Large intestine (tissue), 3 donors: ENCODE measurements around the gene PRR32. TPM values are rescaled to one million over a fixed set of nuclear protein-coding genes. Genes with fewer than 3 reads are reported as not detected.

Experiments used
- DNase-seq, 2 donors: peaks; one replicate each; pipeline versions ENCODE4 v3.0.0 to v3.0.0-alpha.2; 2013
- H3K27ac ChIP-seq: one replicate; pipeline ENCODE4 v1.5.1; 2013; ENCODE audit warnings: low read length
- H3K27me3 ChIP-seq: 2 replicates; pipeline ENCODE4 v1.6.1; 2013; ENCODE audit warnings: low read length; ENCODE audit not compliant: control insufficient read depth, insufficient read depth
- H3K36me3 ChIP-seq: 2 replicates; pipeline ENCODE4 v1.6.1; 2013; ENCODE audit warnings: low read length; ENCODE audit not compliant: control insufficient read depth, insufficient read depth
- H3K4me1 ChIP-seq: one replicate; pipeline ENCODE4 v1.6.1; 2013; ENCODE audit warnings: low read length; ENCODE audit not compliant: control insufficient read depth, insufficient read depth
- H3K4me3 ChIP-seq: one replicate; pipeline ENCODE4 v1.5.1; 2013; ENCODE audit warnings: low read length
- H3K9me3 ChIP-seq: one replicate; pipeline ENCODE4 v1.6.1; 2013; ENCODE audit warnings: mild to moderate bottlenecking, low read depth, low read length, moderate library complexity; ENCODE audit not compliant: control insufficient read depth
- WGBS: methylation state at CpG from one replicate; pipeline ENCODE4 v1.1.5; 2013; ENCODE audit warnings: low lambda C conversion rate; ENCODE audit not compliant: insufficient coverage; 5-methylcytosine and 5-hydroxymethylcytosine counted together
- polyA plus RNA-seq: library from polyadenylated mRNA; unstranded; fragments of 120-200 nt; gene quantifications from one replicate; pipeline ENCODE4 v1.2.1, GENCODE V29; 2013

PRR32 gene
- polyA plus RNA-seq, 1 donor: 0.18 TPM

DNA sequence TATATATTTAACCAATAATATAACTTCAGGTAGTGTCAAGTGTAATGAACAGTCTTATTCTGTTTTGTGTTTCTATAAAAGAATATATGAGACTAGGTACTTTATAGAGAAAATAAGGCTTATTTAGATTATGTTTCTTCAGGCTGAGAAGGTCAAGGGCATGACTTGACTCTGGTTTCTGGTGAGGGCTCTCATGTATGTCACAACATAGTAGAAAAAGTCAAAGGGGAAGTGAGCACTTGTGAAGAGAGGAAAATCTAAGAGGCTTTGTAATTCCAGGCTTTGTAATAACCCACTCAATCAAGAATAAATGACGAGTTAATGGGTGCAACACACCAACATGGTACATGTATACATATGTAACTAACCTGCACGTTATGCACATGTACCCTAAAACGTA, 27.6 kb downstream of the PRR32 start:
- no peak for DNase-seq
- no peaks in the 10 kb centered on the region for H3K4me1 ChIP-seq
- WGBS: no CpG with 5 or more reads among the region's 3 CpGs
- no peaks in the 10 kb centered on the region for H3K27me3 ChIP-seq
- H3K36me3 ChIP-seq: no peaks in the 10 kb centered on the region
- H3K27ac ChIP-seq: no peak overlapping the region
- no peak overlapping the region for H3K4me3 ChIP-seq
- H3K9me3 ChIP-seq: no peaks in the 10 kb centered on the region

DNA sequence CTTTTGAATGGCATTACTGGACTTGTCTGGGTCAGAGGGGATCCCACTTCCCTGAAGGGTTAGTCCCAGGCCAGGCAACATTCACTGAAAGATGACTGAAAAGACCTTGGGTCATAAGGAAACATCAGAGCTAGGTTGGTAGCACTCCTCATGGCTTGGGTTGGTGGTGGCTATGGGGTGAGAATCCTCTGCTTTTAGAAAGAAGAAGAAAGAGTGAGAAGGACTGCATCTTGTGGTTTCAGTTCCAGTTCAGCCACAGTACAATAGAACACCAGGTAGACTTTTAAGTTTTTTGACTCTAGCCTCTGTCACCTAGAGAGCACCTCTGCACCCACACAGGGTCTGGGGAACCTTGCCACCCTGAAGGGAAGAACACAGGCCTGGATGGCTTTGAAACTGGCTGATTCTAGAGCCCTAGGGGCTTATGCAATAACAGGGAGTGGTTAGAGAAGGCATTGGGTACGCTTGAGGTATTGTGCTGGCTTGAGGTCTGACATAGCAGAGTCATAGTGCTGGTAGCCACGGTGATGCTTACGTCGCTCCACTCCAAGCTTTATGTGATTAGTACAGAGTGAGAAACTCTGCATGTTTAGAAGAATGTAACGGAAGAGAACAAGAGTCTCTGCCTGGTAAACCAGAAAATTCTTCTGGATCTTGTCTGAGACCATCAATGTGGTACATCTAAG, 36.5 kb downstream of the PRR32 start:
- Histone ChIP-seq H3K9me3 (no peaks in the 10 kb centered on the region), H3K27ac (no peak overlapping the region), H3K27me3 (no peaks in the 10 kb centered on the region), H3K36me3 (no peaks in the 10 kb centered on the region), H3K4me1 (no peaks in the 10 kb centered on the region), H3K4me3 (no peak overlapping the region)
- WGBS: no CpG with 5 or more reads among the region's 5 CpGs
- DNase-seq: no peak
